ENCODE results near the gene ADCY7. TPM values are rescaled to one million over a fixed set of nuclear protein-coding genes. Genes with fewer than 3 reads are reported as not detected.

ADCY7 gene
- total RNA-seq, 1 experiment from 2014 or later = 34.2 TPM

GRCh38 chr16:50336884-50337283 is 70.5 kb downstream of the ADCY7 start:
- no peak overlapping the region for H3K9ac ChIP-seq (ENCODE audit: low read length)
- H3K27me3 ChIP-seq (ENCODE audit: insufficient read depth, low read length) = no peaks in the 10 kb centered on the region
- H3K36me3 ChIP-seq (ENCODE audit: control insufficient read depth in 1 of 2, insufficient read depth in 2 of 2, low read length in 2 of 2) = peaks cover 21 to 34% of the 10 kb centered on the region in 2 experiments; a peak in 3 of 4 replicates
- CTCF ChIA-PET = interaction anchor here (0.7 to 0.8 kb wide), 2 partner anchors 10 to 469 kb away, joined by 3 to 4 read pairs; no protein-coding TSS in a partner anchor
- POLR2A ChIA-PET = no interaction called here
- H4K20me1 ChIP-seq (ENCODE audit: insufficient read depth) = no peaks in the 10 kb centered on the region
- peaks cover 0 to 19% of the 10 kb centered on the region in 2 experiments; a peak in 3 of 4 replicates for H3K4me1 ChIP-seq (ENCODE audit: control insufficient read depth in 1 of 2, insufficient read depth in 2 of 2, low read length in 2 of 2)
- H3K4me2 ChIP-seq (ENCODE audit: low read length) = no peak overlapping the region
- no peak overlapping the region for H2AFZ ChIP-seq (ENCODE audit: low read depth, low read length, poor library complexity, severe bottlenecking)
- H3K9me3 ChIP-seq (ENCODE audit: control insufficient read depth in 1 of 2, insufficient read depth in 1 of 2, low read depth in 1 of 2, low read length in 2 of 2) = no peaks in the 10 kb centered on the region
- no peak for ATAC-seq
- no peak overlapping the region for H3K27ac ChIP-seq (ENCODE audit: low read depth, low read length)
- H3K9me2 ChIP-seq (ENCODE audit: insufficient read depth) = no peaks in the 10 kb centered on the region
- RAD21 ChIA-PET (ENCODE audit: low non-redundant PET in 1 of 2, low total read pairs in 2 of 2, uncharacterized antibody in 2 of 2, unreplicated experiment in 2 of 2) = no interaction called here
- intact Hi-C loops (cut with micrococcal nuclease) = no loop called here
- no peak overlapping the region for H3K4me3 ChIP-seq (replicated peaks in 1 of 2; ENCODE audit: low read depth in 1 of 2, low read length in 2 of 2)
- H3K79me2 ChIP-seq (ENCODE audit: insufficient read depth, low read length) = peaks cover 22% of the 10 kb centered on the region
- TF ChIP-seq SIN3A (IDR thresholded peaks at IDR 0.05; ENCODE audit: low read depth) (no peak), EZH2phosphoT487 (IDR thresholded peaks at IDR 0.05; ENCODE audit: borderline replicate concordance) (no peak), ELF1 (IDR thresholded peaks at IDR 0.05; ENCODE audit: borderline replicate concordance, low read depth) (no peak), RAD21 (IDR thresholded peaks at IDR 0.05; ENCODE audit: low read depth) (no peak), JUND (IDR thresholded peaks at IDR 0.05) (no peak)
- no TSS peak for BruUV-seq (replicated peaks)
- DNase-seq (ENCODE audit: low read depth, low spot score) = no peak

- Histone ChIP-seq H3K9me2 (ENCODE audit: insufficient read depth) (no peaks in the 10 kb centered on the region), H3K9ac (ENCODE audit: low read length) (no peak overlapping the region), H3K9me3 (ENCODE audit: control insufficient read depth in 1 of 2, insufficient read depth in 1 of 2, low read depth in 1 of 2, low read length in 2 of 2) (no peaks in the 10 kb centered on the region), H3K27ac (ENCODE audit: low read depth, low read length) (no peak overlapping the region), H3K27me3 (ENCODE audit: insufficient read depth, low read length) (no peaks in the 10 kb centered on the region), H3K4me1 (ENCODE audit: control insufficient read depth in 1 of 2, insufficient read depth in 2 of 2, low read length in 2 of 2) (peaks cover 0 to 19% of the 10 kb centered on the region in 2 experiments; a peak in 3 of 4 replicates), H2AFZ (ENCODE audit: low read depth, low read length, poor library complexity, severe bottlenecking) (no peak overlapping the region), H3K4me3 (replicated peaks in 1 of 2; ENCODE audit: low read depth in 1 of 2, low read length in 2 of 2) (no peak overlapping the region), H3K79me2 (ENCODE audit: insufficient read depth, low read length) (peaks cover 10% of the 10 kb centered on the region; the same call in 1 of the 2 replicates), H3K4me2 (ENCODE audit: low read length) (peak overlapping the region; percentile 25; the same call in 1 of the 2 replicates), H4K20me1 (ENCODE audit: insufficient read depth) (no peaks in the 10 kb centered on the region), H3K36me3 (ENCODE audit: control insufficient read depth in 1 of 2, insufficient read depth in 2 of 2, low read length in 2 of 2) (peaks cover 21 to 31% of the 10 kb centered on the region in 2 experiments; a peak in 3 of 4 replicates)
- RAD21 ChIA-PET (ENCODE audit: low non-redundant PET in 1 of 2, low total read pairs in 2 of 2, uncharacterized antibody in 2 of 2, unreplicated experiment in 2 of 2) = interaction anchor here in 1 of 2 experiments (0.5 kb wide), 1 partner anchor 234 kb away, joined by 3 read pairs; no protein-coding TSS in a partner anchor
- CTCF ChIA-PET = no interaction called here
- no TSS peak for BruUV-seq (replicated peaks)
- DNase-seq (ENCODE audit: low read depth, low spot score) (no peak), ATAC-seq (no peak)
- TF ChIP-seq REST (IDR thresholded peaks at IDR 0.05; ENCODE audit: low read depth) = no peak
- intact Hi-C loops (cut with micrococcal nuclease) = no loop called here
- POLR2A ChIA-PET = no interaction called here
Observed at GRCh38 chr16:50338371-50339231, 72.2 kb downstream of the ADCY7 start.
